ENCODE results near the gene CBX1. TPM values are rescaled to one million over a fixed set of nuclear protein-coding genes. Genes with fewer than 3 reads are reported as not detected.

CBX1 gene
- polyA plus RNA-seq, 10 donors, result 75.5 to 124 (median 86.6) TPM

DNA sequence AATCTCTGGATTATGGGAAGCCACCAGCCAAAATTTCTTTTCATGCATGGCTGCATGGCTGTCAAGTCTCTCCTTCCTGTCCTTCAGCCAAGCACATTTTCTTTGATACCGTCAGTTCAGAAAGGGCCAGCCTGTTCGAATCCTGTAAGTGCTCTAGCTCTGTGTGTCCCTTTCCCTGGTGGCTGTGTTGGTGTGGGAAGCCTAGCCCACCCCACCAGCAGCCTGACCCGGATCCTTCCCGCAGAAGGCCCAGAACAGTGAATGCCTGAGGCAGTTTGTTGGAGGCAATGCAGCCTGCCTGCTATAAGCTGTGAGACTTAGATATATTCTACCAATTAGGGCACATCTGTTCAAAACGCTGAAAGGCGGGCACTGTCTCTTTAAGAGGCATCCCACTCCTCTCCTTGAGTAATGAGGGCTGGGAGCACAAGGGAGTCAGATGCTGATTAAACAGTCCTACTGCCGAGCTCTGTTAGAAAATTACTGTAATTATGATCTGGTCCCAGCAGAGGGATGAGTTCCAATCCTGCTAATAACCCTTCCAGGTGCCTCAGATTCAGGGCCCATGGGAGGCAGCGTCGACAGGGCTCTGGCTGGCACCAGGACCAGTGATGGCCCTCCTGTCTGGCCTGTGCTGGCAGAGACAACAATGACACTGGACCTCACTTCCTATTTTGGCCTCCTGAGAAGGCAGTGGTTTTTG is 24.7 kb upstream of the CBX1 start:
- DNase-seq, result no peak

- DNase-seq, result no peak
Measured at GRCh38 chr17:48123776-48124388, 22.6 kb upstream of the CBX1 start.

DNA sequence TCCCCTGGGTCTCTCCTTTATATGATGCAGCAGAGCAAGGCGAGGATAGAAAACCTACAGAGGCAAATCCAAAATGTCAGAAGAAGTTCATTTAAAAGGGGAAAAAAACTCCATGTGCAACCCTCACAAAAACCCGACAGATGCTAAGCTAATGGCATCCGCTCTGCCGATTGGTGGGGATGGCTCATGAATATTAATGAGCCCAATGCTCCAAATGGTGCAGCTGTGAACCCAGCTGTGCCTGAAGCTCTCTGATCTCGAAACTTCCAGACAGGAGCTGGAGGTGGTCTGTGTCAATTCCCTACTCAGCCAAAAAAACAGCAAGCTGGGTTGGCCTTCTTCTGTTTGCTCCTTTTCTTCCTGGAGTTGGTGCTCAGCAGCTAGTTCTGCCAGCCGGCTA is 21.8 kb upstream of the CBX1 start:
- no peak for DNase-seq

- DNase-seq, result no peak
Measured at GRCh38 chr17:48122665-48123045, 21.4 kb upstream of the CBX1 start.

- DNase-seq, result no peak
Measured at GRCh38 chr17:48121923-48122664, 20.8 kb upstream of the CBX1 start.

DNA sequence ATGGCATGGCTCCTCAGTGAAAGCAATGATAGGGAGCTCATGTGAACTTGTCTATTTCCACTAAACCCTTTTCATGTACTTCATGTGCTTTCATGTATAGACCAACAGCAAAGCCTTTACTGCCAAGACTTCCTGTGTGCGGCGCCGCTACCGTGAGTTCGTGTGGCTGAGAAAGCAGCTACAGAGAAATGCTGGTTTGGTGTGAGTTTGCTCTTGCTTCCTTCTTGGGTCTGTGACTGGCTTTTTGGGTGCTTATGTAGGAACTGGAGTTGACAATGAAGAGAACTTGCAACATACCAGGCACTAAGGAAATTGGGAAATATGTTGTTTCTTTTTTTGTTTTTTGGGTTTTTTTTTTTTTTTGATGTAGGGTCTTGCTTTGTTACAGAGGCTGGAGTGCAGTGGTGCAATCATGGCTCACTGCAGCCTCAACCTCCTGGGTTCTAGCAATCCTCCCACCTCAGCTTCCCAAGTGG is 12.0 kb upstream of the CBX1 start:
- DNase-seq, result peak in 1 of 3 donors; percentile 24

DNA sequence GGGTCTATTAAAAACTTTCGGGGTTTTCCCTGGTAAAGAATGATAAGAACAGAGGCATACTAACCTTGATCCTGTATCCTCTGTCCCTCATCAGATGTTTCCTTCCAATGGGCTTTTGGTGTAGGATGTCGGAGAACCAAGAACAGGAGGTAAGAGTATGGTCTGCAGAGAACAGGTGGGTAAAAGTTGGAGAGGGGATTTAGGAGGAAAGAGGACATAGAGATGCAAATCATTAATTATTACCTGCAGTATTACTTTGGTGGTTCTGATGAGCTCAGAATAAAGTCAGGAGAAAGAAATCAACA is 10.6 kb upstream of the CBX1 start:
- no peak for DNase-seq

GRCh38 chr17:48110761-48111160 is 9.5 kb upstream of the CBX1 start:
- no peak for DNase-seq

- DNase-seq, result peak; percentile 86 to 95 (median 87)
Measured at GRCh38 chr17:48107137-48108055, 6.1 kb upstream of the CBX1 start, which contains the start of gene SNX11. TSS of gene SNX11 (plus strand) at chr17:48107766. CDS start at chr17:48112044, 4,278 bp downstream.

DNA sequence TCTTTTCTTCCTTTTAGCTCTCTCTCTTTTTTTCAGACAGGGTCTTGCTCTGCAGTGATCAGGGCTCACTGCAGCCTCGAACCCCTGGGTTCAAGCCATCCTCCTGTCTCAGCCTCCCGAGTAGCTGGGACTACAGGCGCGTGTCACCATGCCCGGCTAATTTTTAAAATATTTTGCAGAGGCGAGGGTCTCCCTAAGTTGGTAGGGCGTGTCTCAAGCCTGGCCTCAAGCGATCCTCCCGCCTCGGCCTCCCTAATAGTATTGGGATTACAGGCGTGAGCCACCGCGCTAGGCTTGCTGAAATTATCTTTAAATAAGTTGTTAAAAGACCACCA is 5.5 kb upstream of the CBX1 start:
- DNase-seq, result no peak

GRCh38 chr17:48104440-48104839 is 3.2 kb upstream of the CBX1 start:
- no peak for DNase-seq

- DNase-seq, result no peak
Measured at GRCh38 chr17:48102798-48103715, 1.8 kb upstream of the CBX1 start.

DNA sequence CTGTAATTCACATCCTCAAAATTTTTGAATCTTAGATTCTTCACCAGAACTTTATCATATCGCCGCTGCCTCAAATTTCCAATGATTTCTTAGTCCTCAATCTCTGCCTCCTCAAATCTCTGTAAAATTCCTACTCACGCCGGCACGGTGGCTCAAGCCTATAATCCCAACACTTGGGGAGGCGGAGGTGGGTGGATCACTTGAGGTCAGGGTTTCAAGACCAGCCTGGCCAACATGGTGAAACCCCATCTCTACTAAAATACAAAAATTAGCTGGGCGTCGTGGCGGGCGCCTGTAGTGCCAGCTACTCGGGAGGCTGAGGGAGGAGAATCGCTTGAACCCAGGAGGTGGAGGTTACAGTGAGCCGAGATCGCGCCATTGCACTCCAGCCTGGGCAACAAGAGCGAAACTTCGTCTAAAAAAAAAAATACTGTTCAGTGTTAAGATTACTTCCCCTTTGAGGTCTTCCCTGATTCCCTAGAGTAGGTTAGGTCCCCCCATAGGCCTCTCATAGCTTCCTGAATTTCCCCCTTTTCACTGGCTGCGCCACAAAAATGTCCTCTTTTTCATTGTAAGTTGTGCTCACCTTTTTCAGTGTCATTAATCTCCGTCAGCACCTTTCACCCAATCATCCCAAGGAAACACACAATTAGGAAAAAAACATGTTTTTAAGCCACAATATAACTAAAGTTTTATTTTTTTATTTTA is 919 bp upstream of the CBX1 start:
- DNase-seq, result no peak

DNA sequence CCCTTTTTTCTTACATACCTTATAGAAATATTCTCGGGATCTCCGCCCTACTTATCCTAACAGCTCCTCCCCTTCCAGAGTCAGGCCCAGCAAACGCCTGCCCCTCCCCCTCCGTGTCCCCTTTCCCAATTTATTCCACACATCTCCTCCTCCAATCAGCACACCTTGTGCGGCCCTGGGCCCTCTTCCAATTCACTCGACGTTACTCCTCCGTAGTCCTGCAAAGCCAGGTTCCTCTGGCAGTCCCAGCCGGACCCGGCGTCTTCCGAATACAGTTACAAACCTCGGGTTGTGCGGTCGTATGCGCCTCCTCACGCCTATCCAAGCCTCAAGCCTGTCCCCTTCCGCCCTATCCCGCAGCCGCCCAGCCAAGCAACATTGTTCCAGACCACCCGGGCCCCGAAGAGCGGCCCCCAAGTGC is 677 bp downstream of the CBX1 start:
- DNase-seq, result peak in 2 of 3 donors; percentile 57 to 74

GRCh38 chr17:48100160-48100559 is 1.1 kb downstream of the CBX1 start:
- DNase-seq, result peak in 2 of 3 donors; percentile 15 to 43

- DNase-seq, result peak in 1 of 3 donors; percentile 23
Measured at GRCh38 chr17:48095611-48096010, 5.7 kb downstream of the CBX1 start.

GRCh38 chr17:48093341-48094045 is 7.8 kb downstream of the CBX1 start:
- no peak for DNase-seq

GRCh38 chr17:48084932-48085331 is 16.3 kb downstream of the CBX1 start:
- no peak for DNase-seq

GRCh38 chr17:48081858-48082257 is 19.4 kb downstream of the CBX1 start:
- DNase-seq, result no peak

All from muscle of back (tissue), 11 donors.